Smooth muscle cell (in vitro differentiated cells): ENCODE measurements around the gene CACNG5. TPM values are rescaled to one million over a fixed set of nuclear protein-coding genes. Genes with fewer than 3 reads are reported as not detected.

ENCODE experiments used
- DNase-seq: peaks from one replicate; lab custom pipeline; 2025; ENCODE audit not compliant: unreplicated experiment; lab: John Stamatoyannopoulos, UW
- H2AFZ ChIP-seq: fragments of 200-600 bp; sonication (generic); 2 replicates; pipeline ENCODE4 v1.6.0; 2016; ENCODE audit warnings: antibody characterized with exemption, low read depth, mild to moderate bottlenecking
- H3F3A ChIP-seq: fragments of 200-600 bp; sonication (generic); 2 replicates; pipeline ENCODE4 v1.6.0; 2017; ENCODE audit warnings: antibody characterized with exemption, low read depth
- H3K27ac ChIP-seq: fragments of 200-600 bp; sonication (generic); 2 replicates; pipeline ENCODE4 v1.5.1; 2016; ENCODE audit warnings: low read depth, mild to moderate bottlenecking
- H3K27me3 ChIP-seq: fragments of 200-600 bp; sonication (generic); 2 replicates; pipeline ENCODE4 v1.6.1; 2016; ENCODE audit warnings: low read depth, mild to moderate bottlenecking
- H3K36me3 ChIP-seq: fragments of 200-600 bp; sonication (generic); 2 replicates; pipeline ENCODE4 v1.5.1; 2016; ENCODE audit warnings: low read depth
- H3K4me1 ChIP-seq: fragments of 200-600 bp; sonication (generic); 2 replicates; pipeline ENCODE4 v1.5.1; 2016; ENCODE audit warnings: low read depth
- H3K4me2 ChIP-seq: fragments of 200-600 bp; sonication (generic); 2 replicates; pipeline ENCODE4 v1.6.0; 2016; ENCODE audit warnings: mild to moderate bottlenecking
- H3K4me3 ChIP-seq: fragments of 200-600 bp; sonication (generic); 2 replicates; pipeline ENCODE4 v1.5.1; 2016; ENCODE audit warnings: mild to moderate bottlenecking
- H3K79me2 ChIP-seq: fragments of 200-600 bp; sonication (generic); 2 replicates; pipeline ENCODE4 v1.6.0; 2016; ENCODE audit warnings: low read depth, mild to moderate bottlenecking
- H3K9ac ChIP-seq: fragments of 200-600 bp; sonication (generic); 2 replicates; pipeline ENCODE4 v1.6.0; 2016; ENCODE audit warnings: low read depth
- H3K9me3 ChIP-seq: fragments of 200-600 bp; sonication (generic); replicated peaks from 2 replicates; pipeline ENCODE4 v1.5.1; 2016; ENCODE audit warnings: low read depth
- H4K20me1 ChIP-seq: fragments of 200-600 bp; sonication (generic); 2 replicates; pipeline ENCODE4 v1.6.0; 2016; ENCODE audit warnings: low read depth
- CTCF ChIP-seq: fragments of 200-600 bp; sonication (generic); IDR thresholded peaks from 2 replicates; pipeline ENCODE4 v1.5.1; 2017; ENCODE audit warnings: borderline replicate concordance, mild to moderate bottlenecking, antibody characterized with exemption; ENCODE audit not compliant: insufficient read depth, poor library complexity, severe bottlenecking
- WGBS: methylation state at CpG from one replicate; pipeline ENCODE4 v1.1.7; 2016; ENCODE audit warnings: low lambda C conversion rate; 5-methylcytosine and 5-hydroxymethylcytosine counted together
- polyA plus RNA-seq: library from polyadenylated mRNA; unstranded; fragments of >200 nt; fragmentation: Nextera tagmentation; extraction: Ambion mirVana; gene quantifications from 2 replicates; pipeline ENCODE4 v1.2.1, GENCODE V29; 2016
- total RNA-seq: library from RNA; depleted of rRNA; stranded (reverse); fragments of >200 nt; gene quantifications from 2 replicates; pipeline ENCODE4 v1.2.3, GENCODE V29; 2014

CACNG5 gene
- total and polyA plus RNA-seq, 2 experiments from 2014 or later: not detected

GRCh38 chr17:66837885-66838665, 3.2 kb downstream of the CACNG5 start:
- Histone ChIP-seq H3K9me3 (no peaks in the 10 kb centered on the region), H3K27ac (no peak overlapping the region), H3F3A (no peaks in the 10 kb centered on the region), H3K9ac (no peak overlapping the region), H3K4me3 (no peak overlapping the region), H3K36me3 (no peaks in the 10 kb centered on the region), H4K20me1 (no peaks in the 10 kb centered on the region), H2AFZ (no peak overlapping the region), H3K27me3 (peaks cover 58% of the 10 kb centered on the region), H3K79me2 (no peaks in the 10 kb centered on the region), H3K4me2 (no peak overlapping the region), H3K4me1 (no peaks in the 10 kb centered on the region)
- no peak for DNase-seq
- no peak for TF ChIP-seq CTCF
- 79% methylated on average over 11 of the region's 11 CpGs for WGBS

GRCh38 chr17:66839616-66840015, 4.7 kb downstream of the CACNG5 start:
- H3F3A ChIP-seq: no peaks in the 10 kb centered on the region
- no peak for TF ChIP-seq CTCF
- no peaks in the 10 kb centered on the region for H3K4me1 ChIP-seq
- H3K36me3 ChIP-seq: no peaks in the 10 kb centered on the region
- H3K27me3 ChIP-seq: peaks cover 46% of the 10 kb centered on the region
- DNase-seq: no peak
- 88% methylated on average over 9 of the region's 9 CpGs for WGBS
- no peak overlapping the region for H3K9ac ChIP-seq
- H3K4me2 ChIP-seq: no peak overlapping the region
- H3K4me3 ChIP-seq: no peak overlapping the region
- H3K27ac ChIP-seq: no peak overlapping the region
- H2AFZ ChIP-seq: no peak overlapping the region
- H3K79me2 ChIP-seq: no peaks in the 10 kb centered on the region
- H3K9me3 ChIP-seq: no peaks in the 10 kb centered on the region
- no peaks in the 10 kb centered on the region for H4K20me1 ChIP-seq

- no peak for DNase-seq
- no peaks in the 10 kb centered on the region for H3F3A ChIP-seq
- H3K4me2 ChIP-seq: no peak overlapping the region
- WGBS: 93% methylated on average over 10 of the region's 10 CpGs
- H3K9me3 ChIP-seq: no peaks in the 10 kb centered on the region
- H3K79me2 ChIP-seq: no peaks in the 10 kb centered on the region
- TF ChIP-seq CTCF: no peak
- no peaks in the 10 kb centered on the region for H4K20me1 ChIP-seq
- H2AFZ ChIP-seq: no peak overlapping the region
- H3K36me3 ChIP-seq: no peaks in the 10 kb centered on the region
- no peak overlapping the region for H3K4me3 ChIP-seq
- H3K27ac ChIP-seq: no peak overlapping the region
- no peak overlapping the region for H3K9ac ChIP-seq
- no peaks in the 10 kb centered on the region for H3K4me1 ChIP-seq
- peaks cover 42% of the 10 kb centered on the region for H3K27me3 ChIP-seq
Observed at GRCh38 chr17:66840061-66840460, 5.1 kb downstream of the CACNG5 start.

- 59% methylated on average over 4 of the region's 4 CpGs for WGBS
- Histone ChIP-seq H3K27ac (no peak overlapping the region), H2AFZ (no peak overlapping the region), H3F3A (no peaks in the 10 kb centered on the region), H3K4me3 (no peak overlapping the region), H3K4me2 (no peak overlapping the region), H3K9ac (no peak overlapping the region), H3K79me2 (no peaks in the 10 kb centered on the region), H3K27me3 (peaks cover 29% of the 10 kb centered on the region), H3K36me3 (no peaks in the 10 kb centered on the region), H3K4me1 (no peaks in the 10 kb centered on the region), H4K20me1 (no peaks in the 10 kb centered on the region), H3K9me3 (no peaks in the 10 kb centered on the region)
- no peak for DNase-seq
- TF ChIP-seq CTCF: no peak
Observed at GRCh38 chr17:66841328-66841727, 6.4 kb downstream of the CACNG5 start.
